WI38 (cell line): ENCODE results near the gene PCDHGA2.
"Not testable (repeated sequence)": the region's sequence is repeated elsewhere in the genome, so short reads cannot be mapped to it uniquely, and the experiment has no call there.

ENCODE experiments used
- H3K4me3 ChIP-seq: 2 replicates; pipeline ENCODE4 v1.5.1; 2011; ENCODE audit warnings: low read depth, mild to moderate bottlenecking, control low read depth, low read length
- CTCF ChIP-seq: IDR thresholded peaks from 2 replicates; pipeline ENCODE4 v1.5.1; 2012; ENCODE audit warnings: low read depth, mild to moderate bottlenecking, control low read depth, low read length

The PCDHGA2 gene

DNA sequence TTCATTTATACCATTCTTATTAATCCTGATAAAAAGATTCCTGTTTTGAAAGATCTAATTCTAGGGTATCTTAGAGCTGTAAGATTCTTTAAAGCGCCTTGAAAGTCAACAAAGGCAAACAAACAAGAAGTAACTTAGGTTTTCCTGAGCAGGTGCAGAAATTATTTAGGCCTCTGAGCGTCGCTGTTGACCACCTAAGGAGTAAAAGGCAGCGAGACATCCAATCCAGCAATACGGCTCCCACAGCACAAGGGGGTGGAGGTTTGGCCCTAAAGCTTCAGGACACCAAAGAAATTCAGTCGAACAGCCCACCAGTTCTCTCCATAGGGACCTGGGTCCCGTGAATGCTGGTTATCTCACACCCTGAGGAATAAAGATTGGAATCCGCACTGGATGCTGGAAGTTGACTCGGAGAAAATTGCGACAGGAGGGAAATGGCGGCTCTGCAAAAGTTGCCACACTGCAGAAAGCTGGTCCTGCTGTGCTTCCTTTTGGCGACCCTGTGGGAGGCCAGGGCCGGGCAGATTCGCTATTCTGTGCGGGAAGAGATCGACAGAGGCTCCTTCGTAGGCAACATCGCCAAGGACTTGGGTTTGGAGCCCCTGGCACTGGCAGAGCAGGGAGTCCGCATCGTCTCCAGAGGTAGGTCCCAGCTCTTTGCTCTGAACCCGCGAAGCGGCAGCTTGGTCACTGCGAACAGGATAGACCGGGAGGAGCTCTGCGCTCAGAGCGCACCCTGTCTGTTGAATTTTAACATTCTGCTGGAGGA lies at the start of gene PCDHGA2:
PCDHGA2 (plus strand) TSS at position 223 of the 769 bp plus-strand sequence.
- peak; percentile 53 for TF ChIP-seq CTCF
- peak within 1 kb of the TSS; percentile 59 for H3K4me3 ChIP-seq

GRCh38 chr5:141298376-141298775 lies 40.2 kb upstream of the PCDHGA2 start:
- no peak for TF ChIP-seq CTCF
- H3K4me3 ChIP-seq, result no peak overlapping the region

DNA sequence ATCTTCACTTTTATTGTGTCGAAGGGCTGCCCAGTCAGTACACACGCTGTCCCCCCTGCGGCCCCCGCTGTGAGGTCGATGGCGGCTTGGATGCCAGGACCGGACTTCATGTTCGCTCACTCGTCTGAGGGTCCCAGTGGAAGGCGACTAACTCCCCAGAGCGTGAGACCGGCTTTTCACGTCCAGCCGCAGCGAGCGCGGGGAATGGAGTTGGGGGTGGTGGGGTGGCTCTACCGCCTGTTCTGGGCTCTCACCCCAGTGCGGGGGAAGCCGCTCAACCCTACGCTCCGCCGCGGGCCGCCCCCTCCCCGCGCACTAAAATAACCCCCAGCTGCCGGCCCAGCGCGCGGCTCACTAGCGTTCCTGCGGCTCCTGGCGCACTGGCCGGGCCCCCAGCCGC lies 34.8 kb upstream of the PCDHGA2 start, which contains the start of gene SLC25A2:
SLC25A2 (minus strand) TSS at position 294 of the 400 bp plus-strand sequence; CDS start at position 110, 184 bp downstream.
- TF ChIP-seq CTCF, result no peak

DNA sequence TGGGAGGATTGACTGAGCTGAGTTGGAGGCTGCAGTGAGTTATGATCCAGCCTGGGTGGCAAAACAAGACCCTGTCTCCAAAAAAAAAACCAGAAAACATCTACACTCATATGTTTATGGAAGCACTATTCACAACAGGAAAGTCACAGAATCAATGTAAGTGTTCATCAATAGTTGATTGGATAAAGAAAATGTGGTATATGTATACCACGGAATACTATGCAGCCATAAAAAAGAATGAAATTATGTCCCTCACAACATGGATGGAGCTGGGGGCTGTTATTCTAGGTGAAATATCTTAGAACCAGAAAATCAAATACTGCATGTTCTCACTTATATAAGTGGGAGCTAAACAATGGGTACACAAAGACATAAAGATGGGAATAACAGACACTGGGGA lies 31.9 kb upstream of the PCDHGA2 start:
- no peak for TF ChIP-seq CTCF
- no peak overlapping the region for H3K4me3 ChIP-seq

More for the DNA sequence above, 34.8 kb upstream of the PCDHGA2 start, which contains the start of gene SLC25A2:
- no peak within 1 kb of the TSS for H3K4me3 ChIP-seq

DNA sequence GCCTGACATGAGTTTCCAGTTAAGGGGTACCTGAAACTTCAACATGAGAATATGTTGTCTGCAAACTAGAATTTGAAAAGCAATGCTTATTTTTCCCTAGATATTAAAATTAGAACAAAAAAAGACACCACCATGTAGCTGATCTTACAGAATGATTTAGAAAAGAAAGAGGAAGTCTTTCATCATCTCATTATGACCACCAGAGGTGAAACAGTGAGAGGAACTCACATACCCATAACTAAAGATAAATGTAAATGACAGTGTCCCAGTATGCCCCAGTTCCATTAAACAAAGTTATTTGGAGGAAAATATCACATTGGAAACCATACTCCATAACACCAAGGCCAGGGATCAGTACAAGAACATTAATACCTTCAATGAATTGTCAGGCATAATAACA lies 24.8 kb upstream of the PCDHGA2 start:
- no peak overlapping the region for H3K4me3 ChIP-seq
- no peak for TF ChIP-seq CTCF

DNA sequence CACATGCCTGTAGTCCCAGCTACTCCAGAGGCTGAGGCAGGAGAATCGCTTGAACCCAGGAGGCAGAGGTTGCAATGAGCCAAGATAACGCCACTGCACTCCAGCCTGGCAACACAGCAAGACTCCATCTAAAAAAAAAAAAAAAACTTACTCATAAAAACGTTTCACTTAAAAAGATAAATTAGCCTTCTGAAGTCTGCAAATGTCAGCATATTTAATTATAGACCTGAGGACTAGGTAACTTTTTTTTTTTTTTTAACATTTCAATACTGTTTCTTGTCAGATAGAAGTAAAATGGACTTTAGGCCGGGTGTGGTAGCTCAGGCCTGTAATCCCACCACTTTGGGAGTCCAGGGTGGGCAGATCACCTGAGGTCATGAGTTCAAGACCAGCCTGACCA lies 21.6 kb upstream of the PCDHGA2 start:
- H3K4me3 ChIP-seq, result not testable (repeated sequence)

GRCh38 chr5:141319202-141319601 lies 19.4 kb upstream of the PCDHGA2 start:
- peak overlapping the region; percentile 90; the same call in 1 of the 2 replicates for H3K4me3 ChIP-seq
- no peak for TF ChIP-seq CTCF
